HEK293T (cell line): ENCODE results near the gene PRELID3B.

Experiments used
- BHLHE40 ChIP-seq: fragments of 450-650 bp; IDR thresholded peaks from 2 replicates; pipeline ENCODE4 v1.6.1; 2016; ENCODE audit warnings: mild to moderate bottlenecking, moderate library complexity, borderline replicate concordance
- ELF4 ChIP-seq: fragments of 450-650 bp; IDR thresholded peaks from 2 replicates; pipeline ENCODE4 v1.6.1; 2017; ENCODE audit warnings: antibody characterized with exemption
- NFRKB ChIP-seq: fragments of 450-650 bp; IDR thresholded peaks from 2 replicates; pipeline ENCODE4 v1.6.1; 2016; ENCODE audit warnings: mild to moderate bottlenecking, moderate library complexity
- SP1 ChIP-seq: fragments of 450-650 bp; IDR thresholded peaks from 2 replicates; pipeline ENCODE4 v1.6.1; 2017

DNA sequence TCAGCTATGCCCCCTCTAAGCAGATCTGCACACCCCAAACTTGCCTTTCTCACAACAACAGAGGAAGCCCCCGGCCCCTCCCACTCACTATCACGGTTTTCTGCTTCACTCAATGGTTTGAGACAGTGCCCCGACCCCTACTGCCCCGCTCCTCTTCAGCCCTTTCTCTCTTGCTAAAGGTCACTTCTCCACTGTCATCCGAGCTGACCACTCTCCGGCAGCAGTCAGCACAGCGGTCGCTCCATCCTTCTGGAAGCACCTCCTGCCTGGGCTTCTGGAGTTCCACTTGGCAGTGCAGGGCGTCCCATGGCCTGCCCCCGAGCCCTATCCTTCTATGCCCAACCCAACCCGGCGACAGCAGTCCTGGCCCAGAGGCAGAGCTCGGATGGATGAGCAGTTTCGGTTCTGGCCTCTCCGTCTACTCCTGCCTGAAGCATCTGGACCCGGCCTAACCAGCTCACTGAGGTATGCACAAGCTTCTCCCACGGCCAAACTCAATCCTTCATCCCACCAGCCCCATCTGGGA, 39.6 kb downstream of the PRELID3B start:
- no peak for TF ChIP-seq ELF4
- no peak for TF ChIP-seq BHLHE40
- TF ChIP-seq NFRKB = no peak
- TF ChIP-seq SP1 = no peak
